BE2C (cell line): ENCODE results near the gene CYP2W1.

Source experiments
- DNase-seq: peaks from one replicate; pipeline ENCODE4 v3.0.0-alpha.2; 2020
- H3K27me3 ChIP-seq: fragments of 250-450 bp; sonication (Bioruptor Pico); 2 replicates; pipeline ENCODE4 v1.5.1; 2020; ENCODE audit warnings: mild to moderate bottlenecking
- H3K36me3 ChIP-seq: fragments of 250-450 bp; sonication (Bioruptor Pico); 2 replicates; pipeline ENCODE4 v1.5.1; 2020; ENCODE audit warnings: mild to moderate bottlenecking
- H3K4me1 ChIP-seq: fragments of 250-450 bp; sonication (Bioruptor Pico); 2 replicates; pipeline ENCODE4 v1.5.1; 2020
- H3K4me3 ChIP-seq: 2 replicates; pipeline ENCODE4 v1.5.1; 2011; ENCODE audit warnings: low read depth, low read length
- H3K9me3 ChIP-seq: fragments of 250-450 bp; sonication (Bioruptor Pico); 2 replicates; pipeline ENCODE4 v1.5.1; 2020
- CTCF ChIP-seq: IDR thresholded peaks from 2 replicates; pipeline ENCODE4 v1.5.1; 2012; ENCODE audit warnings: mild to moderate bottlenecking, low read depth, low read length

CYP2W1 gene

GRCh38 chr7:976901-977325 is 6.1 kb upstream of the CYP2W1 start:
- H3K9me3 ChIP-seq, result no peaks in the 10 kb centered on the region
- no peak for TF ChIP-seq CTCF
- peaks cover 5% of the 10 kb centered on the region for H3K4me1 ChIP-seq

GRCh38 chr7:977326-978048 is 5.5 kb upstream of the CYP2W1 start:
- Histone ChIP-seq H3K9me3 (no peaks in the 10 kb centered on the region), H3K36me3 (peaks cover 14% of the 10 kb centered on the region), H3K4me1 (peaks cover 5% of the 10 kb centered on the region), H3K4me3 (no peak overlapping the region), H3K27me3 (no peaks in the 10 kb centered on the region)
- no peak for TF ChIP-seq CTCF
- DNase-seq, result no peak

More at GRCh38 chr7:976901-977325, 6.1 kb upstream of the CYP2W1 start:
- H3K36me3 ChIP-seq, result peaks cover 20% of the 10 kb centered on the region
- DNase-seq, result no peak
- H3K27me3 ChIP-seq, result no peaks in the 10 kb centered on the region
- H3K4me3 ChIP-seq, result no peak overlapping the region

- Histone ChIP-seq H3K36me3 (peaks cover 9% of the 10 kb centered on the region), H3K4me3 (no peak overlapping the region), H3K27me3 (no peaks in the 10 kb centered on the region), H3K9me3 (no peaks in the 10 kb centered on the region), H3K4me1 (peaks cover 5% of the 10 kb centered on the region)
- TF ChIP-seq CTCF, result no peak
- no peak for DNase-seq
Measured at GRCh38 chr7:978049-978346, 5.0 kb upstream of the CYP2W1 start.

GRCh38 chr7:978416-979091 is 4.4 kb upstream of the CYP2W1 start:
- no peak for TF ChIP-seq CTCF
- no peaks in the 10 kb centered on the region for H3K9me3 ChIP-seq
- peaks cover 5% of the 10 kb centered on the region for H3K4me1 ChIP-seq
- no peaks in the 10 kb centered on the region for H3K27me3 ChIP-seq
- H3K4me3 ChIP-seq, result no peak overlapping the region
- H3K36me3 ChIP-seq, result peaks cover 4% of the 10 kb centered on the region
- DNase-seq, result no peak

GRCh38 chr7:979151-979550 is 3.8 kb upstream of the CYP2W1 start:
- DNase-seq, result no peak
- no peak for TF ChIP-seq CTCF
- no peaks in the 10 kb centered on the region for H3K27me3 ChIP-seq
- H3K9me3 ChIP-seq, result no peaks in the 10 kb centered on the region
- H3K4me3 ChIP-seq, result no peak overlapping the region
- 0 out of 2 replicates have a peak, but pooled peaks cover 3% of the 10 kb centered on the region for H3K36me3 ChIP-seq
- peaks cover 5% of the 10 kb centered on the region for H3K4me1 ChIP-seq

- peak; percentile 80 for DNase-seq
Measured at GRCh38 chr7:979886-980571, 3.0 kb upstream of the CYP2W1 start.

More at GRCh38 chr7:979886-980571, 3.0 kb upstream of the CYP2W1 start:
- Histone ChIP-seq H3K27me3 (no peaks in the 10 kb centered on the region), H3K4me1 (peaks cover 5% of the 10 kb centered on the region), H3K4me3 (peak overlapping the region; percentile 27; the same call in 1 of the 2 replicates), H3K9me3 (no peaks in the 10 kb centered on the region), H3K36me3 (0 out of 2 replicates have a peak, but pooled peaks cover 3% of the 10 kb centered on the region)
- TF ChIP-seq CTCF, result no peak
